HFFc6 (cell line): Measurements from ENCODE around the gene ISOC1. TPM values are rescaled to one million over a fixed set of nuclear protein-coding genes. Genes with fewer than 3 reads are reported as not detected.

Source experiments
- microRNA-seq: library from miRNA; unstranded; fragments of <30 nt; microRNA quantifications from one replicate; pipeline ENCODE4, GENCODE V29; 2019
- total RNA-seq, 6 experiments: library from RNA; stranded (reverse); fragmentation: NEBNext Ultra II Directional; extraction: Animal tissue kit (Norgen Biotek cat#: 25700); gene quantifications; 2 replicates in 1 of 6; 3 replicates in 5 of 6; pipeline ENCODE4 v1.2.3, GENCODE V29; 2021

Gene ISOC1
- total RNA-seq, 6 experiments from 2014 or later: 6.7 to 9.0 (median 8.2) TPM

Small RNAs within 50 kb of the gene (microRNA-seq; reads per million reads assigned to microRNA genes)
- gene MIR4633: not detected

Other genes with a start within 250 kb of the ISOC1 start
- gene SLC27A6, start 129.3 kb upstream of the ISOC1 start, total RNA-seq: under 1 TPM in 2 of 6 experiments, not detected in 4; 0.09 to 0.11 TPM